GM19328 (cell line): Measurements from ENCODE around the gene CCR5AS.

Source experiments
- ATAC-seq: cut with Tn5 transposase; IDR thresholded peaks from one replicate; pipeline ENCODE4 v1.9.1; 2021; ENCODE audit warnings: mild to moderate bottlenecking, moderate library complexity; ENCODE audit not compliant: unreplicated experiment

Gene CCR5AS

DNA sequence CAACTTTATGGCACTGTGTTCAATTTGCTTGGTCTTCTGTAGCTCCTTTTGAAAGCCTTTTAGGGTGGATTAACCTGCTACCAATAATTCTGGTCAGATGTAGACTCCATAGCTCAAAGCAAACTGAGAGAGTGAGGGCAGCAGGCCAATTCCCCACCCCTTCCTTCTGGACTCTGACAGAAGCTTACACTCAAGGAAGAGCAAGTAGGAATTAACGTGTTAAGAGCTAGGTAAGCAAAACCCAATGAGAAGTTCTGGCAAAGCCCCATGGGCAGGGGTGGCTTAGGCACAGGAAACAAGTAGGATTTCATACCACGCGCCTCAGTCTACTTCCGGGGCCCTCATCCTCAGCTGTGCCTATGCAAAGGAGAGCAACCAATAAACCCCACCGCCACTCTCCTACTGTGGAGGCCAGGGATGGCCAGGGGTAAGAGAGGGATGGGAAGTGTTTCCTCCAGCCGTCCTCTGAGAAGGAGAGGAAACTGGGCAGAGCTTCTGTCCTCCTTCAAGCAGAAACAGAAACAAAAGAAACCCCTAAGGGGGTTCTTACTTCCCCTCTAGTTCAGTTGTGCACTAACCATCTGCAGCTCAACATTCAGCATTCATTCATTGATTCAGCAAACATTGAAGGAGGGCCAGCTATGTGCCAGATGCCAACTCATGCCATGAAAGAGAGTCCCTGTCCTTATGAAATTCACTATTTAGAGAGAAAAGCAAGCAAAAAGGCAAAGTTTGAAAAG, 23.5 kb downstream of the CCR5AS start:
- ATAC-seq, result no peak

DNA sequence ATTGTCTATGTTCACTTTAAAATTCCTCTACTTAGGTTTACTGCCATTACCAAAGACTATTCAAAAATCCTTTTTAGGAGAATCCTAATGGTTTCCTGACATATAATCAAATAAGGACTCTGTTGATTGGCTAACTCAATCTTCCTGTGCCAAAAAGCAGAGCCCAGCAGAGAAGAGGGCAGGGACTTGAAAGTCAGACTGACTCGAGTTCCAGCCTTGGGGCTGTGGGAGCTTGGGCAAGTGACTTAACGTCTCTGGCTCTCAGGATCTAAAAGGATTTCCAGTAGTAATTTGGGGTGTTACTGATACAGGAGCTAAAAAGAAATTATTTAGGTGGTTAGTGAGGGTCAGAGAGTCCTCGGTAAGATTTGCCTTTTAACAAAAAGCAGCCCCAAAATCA, 25.2 kb downstream of the CCR5AS start:
- ATAC-seq, result no peak

GRCh38 chr3:46380471-46381221, 26.2 kb downstream of the CCR5AS start:
- no peak for ATAC-seq

DNA sequence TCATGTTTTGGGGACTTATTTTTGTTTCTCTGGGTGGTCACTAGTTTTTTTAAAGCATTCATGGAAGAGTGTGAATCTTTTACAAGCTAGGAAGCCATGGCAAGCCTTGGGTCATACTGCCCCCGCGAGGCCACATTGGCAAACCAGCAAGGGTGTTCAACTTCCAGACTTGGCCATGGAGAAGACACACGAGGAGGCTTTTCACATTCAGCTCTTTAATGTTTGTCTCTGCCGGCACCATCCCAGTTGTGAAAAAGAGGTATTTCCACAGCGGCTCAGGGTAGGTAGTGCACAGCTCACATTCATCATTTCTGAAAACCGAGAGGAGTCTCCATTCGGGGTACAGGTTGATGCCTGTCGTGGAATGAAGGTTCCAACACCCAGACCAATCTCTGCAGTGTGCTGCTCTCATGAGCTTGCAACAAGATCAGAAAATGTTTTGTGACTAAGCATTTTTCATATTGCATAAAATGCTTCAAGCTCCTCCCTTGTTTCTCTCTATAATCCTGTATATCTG, 28.4 kb downstream of the CCR5AS start:
- ATAC-seq, result no peak

DNA sequence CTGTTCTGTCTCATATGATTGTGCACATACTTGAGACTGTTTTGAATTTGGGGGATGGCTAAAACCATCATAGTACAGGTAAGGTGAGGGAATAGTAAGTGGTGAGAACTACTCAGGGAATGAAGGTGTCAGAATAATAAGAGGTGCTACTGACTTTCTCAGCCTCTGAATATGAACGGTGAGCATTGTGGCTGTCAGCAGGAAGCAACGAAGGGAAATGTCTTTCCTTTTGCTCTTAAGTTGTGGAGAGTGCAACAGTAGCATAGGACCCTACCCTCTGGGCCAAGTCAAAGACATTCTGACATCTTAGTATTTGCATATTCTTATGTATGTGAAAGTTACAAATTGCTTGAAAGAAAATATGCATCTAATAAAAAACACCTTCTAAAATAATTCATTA, 31.1 kb downstream of the CCR5AS start:
- no peak for ATAC-seq

DNA sequence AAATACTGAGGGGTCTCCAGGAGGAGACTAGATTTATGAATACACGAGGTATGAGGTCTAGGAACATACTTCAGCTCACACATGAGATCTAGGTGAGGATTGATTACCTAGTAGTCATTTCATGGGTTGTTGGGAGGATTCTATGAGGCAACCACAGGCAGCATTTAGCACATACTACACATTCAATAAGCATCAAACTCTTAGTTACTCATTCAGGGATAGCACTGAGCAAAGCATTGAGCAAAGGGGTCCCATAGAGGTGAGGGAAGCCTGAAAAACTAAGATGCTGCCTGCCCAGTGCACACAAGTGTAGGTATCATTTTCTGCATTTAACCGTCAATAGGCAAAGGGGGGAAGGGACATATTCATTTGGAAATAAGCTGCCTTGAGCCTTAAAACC, 31.6 kb downstream of the CCR5AS start:
- no peak for ATAC-seq

- ATAC-seq, result no peak
Measured at GRCh38 chr3:46374755-46375154, 32.1 kb downstream of the CCR5AS start.

DNA sequence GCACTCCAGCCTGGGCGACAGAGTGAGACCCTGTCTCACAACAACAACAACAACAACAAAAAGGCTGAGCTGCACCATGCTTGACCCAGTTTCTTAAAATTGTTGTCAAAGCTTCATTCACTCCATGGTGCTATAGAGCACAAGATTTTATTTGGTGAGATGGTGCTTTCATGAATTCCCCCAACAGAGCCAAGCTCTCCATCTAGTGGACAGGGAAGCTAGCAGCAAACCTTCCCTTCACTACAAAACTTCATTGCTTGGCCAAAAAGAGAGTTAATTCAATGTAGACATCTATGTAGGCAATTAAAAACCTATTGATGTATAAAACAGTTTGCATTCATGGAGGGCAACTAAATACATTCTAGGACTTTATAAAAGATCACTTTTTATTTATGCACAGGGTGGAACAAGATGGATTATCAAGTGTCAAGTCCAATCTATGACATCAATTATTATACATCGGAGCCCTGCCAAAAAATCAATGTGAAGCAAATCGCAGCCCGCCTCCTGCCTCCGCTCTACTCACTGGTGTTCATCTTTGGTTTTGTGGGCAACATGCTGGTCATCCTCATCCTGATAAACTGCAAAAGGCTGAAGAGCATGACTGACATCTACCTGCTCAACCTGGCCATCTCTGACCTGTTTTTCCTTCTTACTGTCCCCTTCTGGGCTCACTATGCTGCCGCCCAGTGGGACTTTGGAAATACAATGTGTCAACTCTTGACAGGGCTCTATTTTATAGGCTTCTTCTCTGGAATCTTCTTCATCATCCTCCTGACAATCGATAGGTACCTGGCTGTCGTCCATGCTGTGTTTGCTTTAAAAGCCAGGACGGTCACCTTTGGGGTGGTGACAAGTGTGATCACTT, 34.1 kb downstream of the CCR5AS start:
- ATAC-seq, result no peak

DNA sequence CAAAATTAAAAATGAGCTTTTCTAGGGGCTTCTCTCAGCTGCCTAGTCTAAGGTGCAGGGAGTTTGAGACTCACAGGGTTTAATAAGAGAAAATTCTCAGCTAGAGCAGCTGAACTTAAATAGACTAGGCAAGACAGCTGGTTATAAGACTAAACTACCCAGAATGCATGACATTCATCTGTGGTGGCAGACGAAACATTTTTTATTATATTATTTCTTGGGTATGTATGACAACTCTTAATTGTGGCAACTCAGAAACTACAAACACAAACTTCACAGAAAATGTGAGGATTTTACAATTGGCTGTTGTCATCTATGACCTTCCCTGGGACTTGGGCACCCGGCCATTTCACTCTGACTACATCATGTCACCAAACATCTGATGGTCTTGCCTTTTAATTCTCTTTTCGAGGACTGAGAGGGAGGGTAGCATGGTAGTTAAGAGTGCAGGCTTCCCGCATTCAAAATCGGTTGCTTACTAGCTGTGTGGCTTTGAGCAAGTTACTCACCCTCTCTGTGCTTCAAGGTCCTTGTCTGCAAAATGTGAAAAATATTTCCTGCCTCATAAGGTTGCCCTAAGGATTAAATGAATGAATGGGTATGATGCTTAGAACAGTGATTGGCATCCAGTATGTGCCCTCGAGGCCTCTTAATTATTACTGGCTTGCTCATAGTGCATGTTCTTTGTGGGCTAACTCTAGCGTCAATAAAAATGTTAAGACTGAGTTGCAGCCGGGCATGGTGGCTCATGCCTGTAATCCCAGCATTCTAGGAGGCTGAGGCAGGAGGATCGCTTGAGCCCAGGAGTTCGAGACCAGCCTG, 35.1 kb downstream of the CCR5AS start:
- no peak for ATAC-seq

DNA sequence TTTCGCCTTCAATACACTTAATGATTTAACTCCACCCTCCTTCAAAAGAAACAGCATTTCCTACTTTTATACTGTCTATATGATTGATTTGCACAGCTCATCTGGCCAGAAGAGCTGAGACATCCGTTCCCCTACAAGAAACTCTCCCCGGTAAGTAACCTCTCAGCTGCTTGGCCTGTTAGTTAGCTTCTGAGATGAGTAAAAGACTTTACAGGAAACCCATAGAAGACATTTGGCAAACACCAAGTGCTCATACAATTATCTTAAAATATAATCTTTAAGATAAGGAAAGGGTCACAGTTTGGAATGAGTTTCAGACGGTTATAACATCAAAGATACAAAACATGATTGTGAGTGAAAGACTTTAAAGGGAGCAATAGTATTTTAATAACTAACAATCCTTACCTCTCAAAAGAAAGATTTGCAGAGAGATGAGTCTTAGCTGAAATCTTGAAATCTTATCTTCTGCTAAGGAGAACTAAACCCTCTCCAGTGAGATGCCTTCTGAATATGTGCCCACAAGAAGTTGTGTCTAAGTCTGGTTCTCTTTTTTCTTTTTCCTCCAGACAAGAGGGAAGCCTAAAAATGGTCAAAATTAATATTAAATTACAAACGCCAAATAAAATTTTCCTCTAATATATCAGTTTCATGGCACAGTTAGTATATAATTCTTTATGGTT, 35.9 kb downstream of the CCR5AS start, which contains the start of gene CCR5:
TSS of gene CCR5 (plus strand) at position 108 of the 680 bp plus-strand sequence. CDS start 1,957 bp downstream, outside the sequence.
- ATAC-seq, result no peak

- ATAC-seq, result no peak
Measured at GRCh38 chr3:46369675-46370132, 37.2 kb downstream of the CCR5AS start.

GRCh38 chr3:46369151-46369550, 37.7 kb downstream of the CCR5AS start:
- no peak for ATAC-seq

DNA sequence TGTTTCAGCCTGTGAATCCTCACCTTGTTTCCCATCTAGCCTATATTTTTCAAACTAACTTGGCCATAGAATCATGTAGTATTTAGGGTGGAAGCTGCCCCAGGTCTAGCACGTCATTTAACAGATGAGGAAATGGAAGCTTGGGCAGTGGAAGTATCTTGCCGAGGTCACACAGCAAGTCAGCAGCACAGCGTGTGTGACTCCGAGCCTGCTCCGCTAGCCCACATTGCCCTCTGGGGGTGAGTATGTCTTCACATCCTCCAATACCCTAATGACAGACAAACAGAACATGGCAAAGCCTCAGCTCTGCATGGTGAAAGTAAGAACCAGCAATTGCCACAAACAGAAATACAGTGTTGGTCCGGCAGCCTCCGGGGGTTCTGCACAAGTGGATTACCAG, 38.3 kb downstream of the CCR5AS start:
- ATAC-seq, result no peak

GRCh38 chr3:46367811-46368210, 39.1 kb downstream of the CCR5AS start:
- no peak for ATAC-seq

- no peak for ATAC-seq
Measured at GRCh38 chr3:46365737-46366524, 40.9 kb downstream of the CCR5AS start.

- ATAC-seq, result no peak
Measured at GRCh38 chr3:46365041-46365440, 41.8 kb downstream of the CCR5AS start.

DNA sequence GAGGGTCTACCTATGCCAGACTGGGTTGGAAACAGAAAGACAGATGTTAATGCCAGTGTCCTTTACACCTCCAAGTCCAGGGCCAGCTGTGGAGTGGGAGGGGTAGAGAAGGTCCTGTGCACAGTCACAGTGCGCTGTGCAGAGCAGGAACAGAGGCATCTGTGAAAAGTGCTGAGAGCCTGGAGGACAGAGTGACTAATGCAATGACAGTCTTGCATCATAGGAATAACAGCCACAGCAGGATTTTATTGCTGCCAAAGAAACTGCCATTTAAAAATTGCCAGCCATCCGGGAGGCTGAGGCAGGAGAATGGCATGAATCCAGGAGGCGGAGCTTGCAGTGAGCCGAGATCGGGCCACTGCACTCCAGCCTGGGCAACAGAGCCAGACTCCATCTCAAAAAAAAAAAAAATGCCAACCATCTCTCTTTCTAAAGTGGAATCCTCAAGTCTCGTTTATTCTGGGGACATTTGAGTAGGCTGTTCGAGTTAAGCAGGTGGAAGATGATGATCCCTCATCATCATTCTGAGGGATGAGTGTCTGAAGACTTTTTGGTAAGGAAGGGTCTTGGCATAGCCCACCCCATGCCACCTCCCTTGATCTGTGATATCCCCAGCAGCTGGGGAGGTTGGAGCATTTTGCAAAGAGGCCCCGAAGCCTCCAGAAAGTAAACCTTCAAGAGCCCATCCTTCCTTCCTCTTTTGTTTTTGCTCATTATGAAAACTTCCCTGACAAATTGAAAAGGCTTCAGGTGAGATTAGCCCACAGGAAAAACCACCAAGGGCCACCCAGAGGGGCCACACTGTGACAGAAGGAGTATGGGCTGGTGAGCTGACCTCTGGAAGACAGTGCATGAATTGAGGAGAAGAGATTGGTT, 45.2 kb downstream of the CCR5AS start:
- no peak for ATAC-seq

GRCh38 chr3:46360907-46361306, 46.0 kb downstream of the CCR5AS start:
- no peak for ATAC-seq
